ENCODE data around the gene LCP1. TPM values are rescaled to one million over a fixed set of nuclear protein-coding genes. Genes with fewer than 3 reads are reported as not detected.

Gene LCP1
- total RNA-seq, 2 donors from 2014 or later, result 8.6 to 31.7 TPM

DNA sequence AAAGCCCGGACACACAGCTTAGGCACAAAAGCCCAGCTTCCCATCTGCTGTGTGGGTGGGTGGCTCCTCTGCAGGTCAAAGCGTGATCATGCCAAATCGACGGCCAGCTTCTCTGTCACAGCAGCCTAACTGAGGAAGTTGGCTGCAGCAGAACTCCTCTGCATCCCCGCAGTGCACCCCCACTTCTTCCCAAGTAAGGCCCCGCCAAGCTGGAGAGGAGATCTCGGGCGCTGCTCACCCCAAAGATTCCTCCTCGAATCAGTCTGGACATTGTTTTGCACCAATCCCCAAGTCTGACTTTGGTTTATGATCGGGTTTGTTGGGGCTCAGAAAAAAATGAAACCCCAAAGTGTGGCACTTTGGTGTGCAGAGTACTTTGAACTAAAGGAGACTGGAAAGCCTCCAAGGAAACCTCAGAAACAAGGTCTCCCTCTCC lies 57.4 kb downstream of the LCP1 start:
- DNase-seq (ENCODE audit: low spot score), result no peak
- H3K36me3 ChIP-seq, result no peaks in the 10 kb centered on the region
- peaks cover 0 to 14% of the 10 kb centered on the region in 2 donors for H3K4me1 ChIP-seq
- no peaks in the 10 kb centered on the region for H3K9me3 ChIP-seq
- TF ChIP-seq, protein P1, sequence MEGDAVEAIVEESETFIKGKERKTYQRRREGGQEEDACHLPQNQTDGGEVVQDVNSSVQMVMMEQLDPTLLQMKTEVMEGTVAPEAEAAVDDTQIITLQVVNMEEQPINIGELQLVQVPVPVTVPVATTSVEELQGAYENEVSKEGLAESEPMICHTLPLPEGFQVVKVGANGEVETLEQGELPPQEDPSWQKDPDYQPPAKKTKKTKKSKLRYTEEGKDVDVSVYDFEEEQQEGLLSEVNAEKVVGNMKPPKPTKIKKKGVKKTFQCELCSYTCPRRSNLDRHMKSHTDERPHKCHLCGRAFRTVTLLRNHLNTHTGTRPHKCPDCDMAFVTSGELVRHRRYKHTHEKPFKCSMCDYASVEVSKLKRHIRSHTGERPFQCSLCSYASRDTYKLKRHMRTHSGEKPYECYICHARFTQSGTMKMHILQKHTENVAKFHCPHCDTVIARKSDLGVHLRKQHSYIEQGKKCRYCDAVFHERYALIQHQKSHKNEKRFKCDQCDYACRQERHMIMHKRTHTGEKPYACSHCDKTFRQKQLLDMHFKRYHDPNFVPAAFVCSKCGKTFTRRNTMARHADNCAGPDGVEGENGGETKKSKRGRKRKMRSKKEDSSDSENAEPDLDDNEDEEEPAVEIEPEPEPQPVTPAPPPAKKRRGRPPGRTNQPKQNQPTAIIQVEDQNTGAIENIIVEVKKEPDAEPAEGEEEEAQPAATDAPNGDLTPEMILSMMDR (IDR thresholded peaks at IDR 0.05), result no peak
- H3K27me3 ChIP-seq, result no peaks in the 10 kb centered on the region
- H3K27ac ChIP-seq, result no peak overlapping the region
- H3K4me3 ChIP-seq, result no peak overlapping the region

DNA sequence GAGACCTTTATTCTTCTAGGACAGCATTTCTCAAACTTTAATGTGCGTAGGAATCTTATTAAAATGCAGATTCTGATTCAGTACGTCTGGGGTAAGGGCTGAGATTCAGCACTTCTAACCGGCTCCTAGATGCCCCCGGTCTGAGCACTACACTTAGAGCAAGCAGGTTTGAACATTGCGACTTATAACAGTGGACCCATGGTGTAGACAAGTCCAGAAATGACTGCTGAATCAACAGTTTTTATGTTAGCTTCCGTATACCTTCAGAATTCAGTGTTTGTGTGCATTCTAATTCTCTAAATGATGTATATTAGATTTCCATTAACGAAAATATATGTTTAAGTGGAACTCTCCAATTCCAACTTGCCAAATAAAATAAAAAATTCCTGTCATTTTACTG lies 59.7 kb downstream of the LCP1 start:
- no peaks in the 10 kb centered on the region for H3K27me3 ChIP-seq
- TF ChIP-seq, protein P1 (IDR thresholded peaks at IDR 0.05), result no peak
- H3K4me3 ChIP-seq, result no peak overlapping the region
- no peaks in the 10 kb centered on the region for H3K36me3 ChIP-seq
- H3K4me1 ChIP-seq, result peaks cover 0 to 14% of the 10 kb centered on the region in 2 donors
- DNase-seq (ENCODE audit: low spot score), result no peak
- H3K27ac ChIP-seq, result no peak overlapping the region
- H3K9me3 ChIP-seq, result no peaks in the 10 kb centered on the region

DNA sequence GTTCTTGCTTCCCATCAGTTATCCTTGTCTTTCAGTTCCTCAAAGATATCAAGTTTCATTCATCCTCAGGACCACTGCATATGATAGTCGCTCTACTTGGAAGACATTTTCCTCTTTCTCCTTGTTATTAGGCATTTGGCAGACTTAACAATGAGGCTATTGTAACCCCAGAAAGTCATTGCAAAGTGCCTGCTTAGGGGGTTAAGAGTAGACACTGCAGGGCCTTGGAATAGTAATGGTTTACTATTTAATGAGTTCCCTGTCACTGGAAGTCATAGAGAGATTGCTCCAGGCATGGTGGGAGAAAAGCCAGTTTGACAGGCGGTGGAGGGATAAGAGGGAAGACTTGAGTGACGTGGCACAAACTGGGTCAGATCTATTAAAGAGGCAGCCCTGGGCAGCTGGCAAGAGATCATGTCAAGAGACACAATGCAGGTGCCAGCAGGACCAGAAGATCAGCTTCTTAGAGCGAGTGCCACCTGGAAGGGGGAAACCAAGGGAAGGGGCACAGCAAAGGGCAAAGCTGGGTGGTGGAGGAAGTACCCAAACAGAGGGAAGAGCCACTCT lies 60.3 kb downstream of the LCP1 start:
- Histone ChIP-seq H3K4me3 (no peak overlapping the region), H3K4me1 (peaks cover 0 to 14% of the 10 kb centered on the region in 2 donors), H3K27me3 (no peaks in the 10 kb centered on the region), H3K9me3 (no peaks in the 10 kb centered on the region), H3K36me3 (no peaks in the 10 kb centered on the region), H3K27ac (no peak overlapping the region)
- DNase-seq (ENCODE audit: low spot score), result no peak
- TF ChIP-seq, protein P1 (IDR thresholded peaks at IDR 0.05), result no peak

DNA sequence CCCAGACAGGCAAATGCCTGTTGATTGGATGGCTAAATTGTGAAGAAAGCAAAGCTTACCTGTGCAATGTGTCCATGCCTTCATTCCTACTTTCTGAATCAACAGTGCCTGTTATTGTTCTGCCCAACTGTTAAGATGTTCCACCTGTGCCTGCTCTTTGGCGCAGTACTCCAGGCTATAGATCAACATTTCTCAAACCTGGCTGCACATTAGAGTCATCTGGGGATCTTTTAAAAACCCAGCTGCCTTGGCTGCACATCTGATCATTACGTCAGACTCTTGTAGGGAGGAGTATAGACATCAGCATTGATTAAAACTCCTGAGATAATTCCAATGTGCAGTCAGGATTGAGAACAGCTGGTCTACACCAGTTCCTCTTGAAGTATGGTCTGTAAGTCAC lies 60.9 kb downstream of the LCP1 start:
- no peak overlapping the region for H3K27ac ChIP-seq
- no peaks in the 10 kb centered on the region for H3K36me3 ChIP-seq
- no peaks in the 10 kb centered on the region for H3K9me3 ChIP-seq
- no peaks in the 10 kb centered on the region for H3K27me3 ChIP-seq
- H3K4me3 ChIP-seq, result no peak overlapping the region
- peaks cover 0 to 14% of the 10 kb centered on the region in 2 donors for H3K4me1 ChIP-seq
- no peak for DNase-seq (ENCODE audit: low spot score)
- TF ChIP-seq, protein P1 (IDR thresholded peaks at IDR 0.05), result no peak

DNA sequence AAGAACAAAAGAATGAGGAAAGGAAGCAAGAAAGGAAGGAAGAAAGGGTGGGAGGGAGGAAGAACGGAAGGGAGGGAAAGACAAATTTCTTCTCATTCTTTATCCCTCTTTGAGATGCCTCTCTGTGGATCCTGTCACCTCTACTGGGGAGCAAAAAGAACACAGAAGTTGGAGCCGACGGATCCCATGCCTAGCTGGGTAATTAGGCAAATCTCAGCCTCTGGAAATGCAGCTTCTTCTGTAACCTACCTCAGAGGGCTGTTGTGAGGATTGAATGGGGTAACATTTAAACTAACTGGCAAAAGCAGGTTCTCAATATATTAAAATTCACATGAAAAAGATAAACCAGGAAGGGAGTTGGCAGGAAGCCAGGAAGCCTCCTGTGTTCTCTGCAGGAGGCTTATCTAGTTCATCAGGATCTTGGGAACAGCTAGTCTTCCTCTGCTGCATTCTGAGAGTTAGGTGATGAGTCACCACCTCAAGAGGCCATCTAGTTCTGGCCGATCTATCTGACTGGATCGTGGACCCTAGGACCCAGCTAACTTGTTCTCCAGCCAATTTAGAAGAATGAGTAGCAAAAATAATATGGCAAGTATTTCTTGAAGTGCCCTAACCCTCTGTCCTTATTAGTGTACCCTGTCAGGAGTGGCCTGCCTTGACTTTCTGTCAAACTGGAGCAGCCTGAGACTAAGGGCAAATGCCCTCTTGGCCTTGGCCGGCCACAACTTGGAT lies 61.9 kb downstream of the LCP1 start:
- TF ChIP-seq, protein P1 (IDR thresholded peaks at IDR 0.05), result no peak
- H3K27me3 ChIP-seq, result no peaks in the 10 kb centered on the region
- H3K27ac ChIP-seq, result no peak overlapping the region
- H3K4me1 ChIP-seq, result peaks cover 0 to 14% of the 10 kb centered on the region in 2 donors
- no peaks in the 10 kb centered on the region for H3K36me3 ChIP-seq
- H3K4me3 ChIP-seq, result no peak overlapping the region
- H3K9me3 ChIP-seq, result no peaks in the 10 kb centered on the region
- DNase-seq (ENCODE audit: low spot score), result no peak
